GM21737 (cell line): ENCODE data around the gene GABRA4.

Experiments
- ATAC-seq: cut with Tn5 transposase; IDR thresholded peaks from one replicate; pipeline ENCODE4 v1.9.1; 2021; ENCODE audit warnings: mild to moderate bottlenecking, moderate library complexity; ENCODE audit not compliant: unreplicated experiment

GABRA4 gene

DNA sequence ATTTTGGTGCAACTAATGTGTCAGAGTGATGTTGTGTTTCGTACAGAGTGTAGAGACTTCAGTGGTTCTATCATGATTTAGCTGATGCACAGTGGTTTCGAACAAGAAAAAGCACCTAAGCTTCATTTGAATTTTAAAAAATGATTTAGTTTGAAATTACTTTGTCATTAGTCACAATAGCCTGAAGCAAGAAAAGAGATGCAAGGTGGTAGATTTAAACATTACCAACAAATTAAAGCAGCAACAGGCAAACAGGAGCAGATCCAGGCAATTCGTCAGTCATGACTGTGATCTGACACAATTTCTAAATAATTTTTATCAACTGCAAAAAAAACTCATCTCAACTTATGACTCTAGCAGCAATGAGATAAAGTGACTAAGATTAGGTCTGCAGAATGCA, 59.7 kb downstream of the GABRA4 start:
- no peak for ATAC-seq

DNA sequence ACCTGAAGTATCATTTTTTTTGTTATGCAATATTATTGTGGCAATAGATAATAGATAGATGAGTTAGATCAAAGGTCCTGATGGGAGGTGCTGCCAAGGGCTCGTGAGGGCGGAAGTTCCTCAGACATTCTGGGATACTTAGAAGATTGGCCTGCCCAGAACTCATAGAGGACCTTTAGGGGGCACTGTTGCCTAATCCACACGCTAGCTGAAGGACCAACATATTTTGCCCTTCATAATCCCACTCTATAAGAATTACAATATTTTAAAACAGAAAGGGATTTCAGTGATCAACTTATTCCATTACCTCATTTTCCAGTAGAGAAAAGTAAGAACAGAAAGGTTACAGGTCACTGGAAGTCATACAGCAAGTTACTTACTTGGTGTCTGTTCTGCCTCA, 61.4 kb downstream of the GABRA4 start:
- no peak for ATAC-seq

DNA sequence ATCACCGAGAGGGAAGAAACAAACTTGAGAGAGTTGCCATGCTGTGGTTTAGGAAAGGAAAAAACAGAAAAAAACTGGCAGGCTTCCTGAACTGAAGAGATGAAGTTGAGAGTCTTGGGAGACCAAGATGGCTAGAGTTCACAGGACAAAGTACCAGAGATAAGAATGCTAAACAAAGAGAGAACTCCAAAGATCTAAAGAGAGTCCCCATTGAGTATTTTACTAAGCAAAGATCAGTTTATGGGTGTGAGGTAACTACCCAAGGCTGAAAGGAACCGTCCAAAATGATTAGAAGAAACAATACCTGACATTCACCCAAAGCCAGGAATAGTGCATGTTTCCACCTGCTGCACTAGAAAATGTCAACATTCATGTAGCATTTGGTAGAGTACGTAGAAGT, 62.5 kb downstream of the GABRA4 start:
- no peak for ATAC-seq

DNA sequence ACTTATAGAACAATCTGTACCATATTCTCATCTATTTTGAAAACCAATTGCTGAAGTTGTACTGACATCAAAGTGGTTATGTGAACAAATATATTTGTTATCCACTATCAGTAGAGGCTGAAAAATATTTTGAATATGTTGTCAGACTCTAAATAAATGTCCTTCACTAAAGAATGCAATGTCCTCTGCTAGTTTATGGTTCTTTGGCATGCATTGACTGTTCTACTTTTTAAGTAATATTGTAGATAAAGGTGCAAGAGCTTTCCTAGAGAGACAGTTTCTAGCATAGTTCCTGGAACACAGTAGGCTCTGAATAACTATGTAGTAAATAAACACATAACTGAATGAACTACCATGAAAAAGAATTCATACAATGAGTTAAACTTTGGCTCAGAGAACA, 66.2 kb downstream of the GABRA4 start:
- no peak for ATAC-seq

DNA sequence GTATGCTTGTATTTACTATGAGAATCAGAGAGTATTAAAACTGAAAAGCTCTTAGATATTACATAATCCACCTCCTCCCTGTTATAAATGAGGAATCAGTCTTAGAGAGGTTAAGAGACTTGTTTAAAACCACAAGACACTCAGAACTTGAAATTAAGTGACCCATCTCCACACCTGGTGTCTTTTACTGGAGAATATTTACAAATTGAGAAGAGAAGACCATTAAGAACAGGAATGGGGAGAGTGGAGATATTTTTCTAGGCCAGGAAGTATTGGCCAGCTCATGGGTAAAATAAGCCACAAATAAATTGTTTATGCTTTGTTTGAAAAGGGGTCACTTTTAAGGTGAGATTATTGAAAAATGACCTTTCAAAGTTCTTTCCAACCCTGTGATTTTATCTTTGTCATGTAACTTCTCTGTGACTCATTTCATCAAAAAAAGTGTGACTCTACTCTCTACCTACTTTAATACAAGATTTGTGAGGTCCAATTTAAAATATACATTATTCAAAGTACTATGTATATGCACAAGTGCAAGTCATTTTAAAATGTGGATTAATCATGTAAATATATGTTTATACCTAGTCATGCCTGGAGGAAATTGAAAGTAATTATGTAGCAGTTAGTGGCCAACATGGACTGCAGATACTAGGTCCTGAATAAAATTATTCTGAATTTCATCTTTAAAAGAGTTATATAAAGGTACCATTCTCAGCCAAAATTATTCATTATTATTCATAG, 68.4 kb downstream of the GABRA4 start:
- ATAC-seq = no peak

DNA sequence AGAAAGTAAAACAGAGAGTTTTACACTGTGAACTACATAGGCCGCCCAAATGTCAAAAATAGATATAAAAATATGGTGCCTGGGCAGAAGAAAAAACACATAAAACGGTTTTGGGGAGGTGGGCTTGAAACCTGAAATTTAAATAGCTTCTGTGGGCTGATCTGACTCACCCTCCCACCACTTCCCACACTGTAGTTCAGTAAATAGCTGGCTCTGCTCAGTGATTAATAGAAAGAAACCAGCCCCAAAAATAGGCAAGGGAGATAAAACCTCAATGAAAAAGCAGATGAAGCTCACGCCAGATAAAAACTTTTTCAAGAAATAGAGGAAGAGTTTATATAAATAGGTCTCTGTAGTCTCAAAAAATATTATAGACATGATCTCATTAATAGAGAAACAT, 71.2 kb downstream of the GABRA4 start:
- no peak for ATAC-seq

DNA sequence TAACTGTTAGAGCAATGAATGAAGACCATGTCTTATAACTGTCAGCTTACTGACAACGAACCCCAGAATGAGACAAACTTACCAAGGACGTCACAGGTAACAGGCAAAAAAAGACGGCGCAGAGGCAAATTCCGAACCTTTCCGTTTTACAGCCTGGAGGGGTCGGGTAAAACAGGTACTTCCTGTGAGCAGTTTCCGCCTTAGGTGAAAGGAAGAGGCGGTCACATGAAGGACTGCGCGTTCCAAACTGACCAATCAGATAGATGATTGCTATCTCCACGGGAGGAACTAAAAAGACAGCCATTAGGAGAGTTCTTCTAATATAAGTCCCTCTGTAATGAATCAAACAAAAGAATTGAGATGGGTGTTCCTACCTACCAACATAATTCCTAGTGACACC, 84.3 kb downstream of the GABRA4 start, which contains the start of gene COX7B2:
TSS of gene COX7B2 (minus strand) at position 168 of the 400 bp plus-strand sequence. CDS start 174,053 bp downstream, outside the sequence.
- ATAC-seq = no peak

DNA sequence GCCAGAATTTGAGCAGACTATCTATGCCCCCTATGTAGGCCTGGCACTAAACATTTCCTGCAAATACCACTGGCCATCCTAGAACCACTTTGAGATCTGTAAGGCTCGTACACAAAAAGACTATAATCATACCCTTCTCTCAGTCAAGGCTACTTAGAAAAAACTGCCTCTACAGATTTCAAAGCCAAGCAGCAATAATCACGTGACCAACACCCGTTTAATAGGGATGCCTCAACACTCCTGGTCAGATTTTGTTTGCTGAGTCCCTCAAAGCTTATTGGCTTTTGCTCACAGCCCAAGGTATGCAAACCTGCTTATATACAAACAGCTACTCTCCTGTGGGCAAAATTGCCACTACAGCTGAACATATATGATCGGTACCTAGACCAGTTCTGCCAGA, 85.2 kb downstream of the GABRA4 start:
- no peak for ATAC-seq

DNA sequence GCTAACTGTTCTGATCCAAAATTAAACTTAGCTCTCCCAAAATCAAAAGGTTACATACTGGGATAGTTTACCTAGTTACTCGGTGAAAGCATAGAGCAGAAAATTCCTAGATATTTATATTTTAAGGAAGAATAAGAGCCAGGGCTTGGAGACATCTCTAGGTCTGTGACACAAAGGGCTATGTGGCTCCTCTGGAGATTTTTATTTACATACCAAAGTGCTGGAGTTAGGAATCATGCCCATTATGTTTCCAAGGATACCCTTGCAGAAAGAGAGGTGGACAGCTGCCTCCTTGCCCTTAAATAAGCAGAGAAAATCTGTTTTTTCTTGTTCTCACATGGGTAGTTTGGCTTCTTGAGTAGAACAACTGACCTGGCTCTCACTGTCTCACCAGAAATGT, 93.3 kb downstream of the GABRA4 start:
- no peak for ATAC-seq

DNA sequence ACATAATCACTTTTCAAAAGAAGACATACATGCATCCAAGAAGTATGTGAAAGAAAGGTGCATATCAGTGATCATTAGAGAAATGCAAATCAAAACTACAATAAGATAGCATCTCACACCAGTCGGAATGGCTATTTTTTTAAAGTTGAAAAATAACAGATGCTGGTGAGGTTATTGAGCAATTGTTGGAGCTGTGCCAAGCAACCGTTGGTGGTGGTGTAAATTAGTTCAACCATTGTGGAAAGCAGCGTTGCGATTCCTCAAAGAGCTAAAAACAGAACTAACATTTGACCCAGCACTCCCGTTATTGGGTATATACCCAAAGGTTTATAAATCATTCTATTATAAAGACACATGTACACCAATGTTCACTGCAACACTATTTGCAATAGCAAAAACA, 98.6 kb downstream of the GABRA4 start:
- ATAC-seq = no peak

DNA sequence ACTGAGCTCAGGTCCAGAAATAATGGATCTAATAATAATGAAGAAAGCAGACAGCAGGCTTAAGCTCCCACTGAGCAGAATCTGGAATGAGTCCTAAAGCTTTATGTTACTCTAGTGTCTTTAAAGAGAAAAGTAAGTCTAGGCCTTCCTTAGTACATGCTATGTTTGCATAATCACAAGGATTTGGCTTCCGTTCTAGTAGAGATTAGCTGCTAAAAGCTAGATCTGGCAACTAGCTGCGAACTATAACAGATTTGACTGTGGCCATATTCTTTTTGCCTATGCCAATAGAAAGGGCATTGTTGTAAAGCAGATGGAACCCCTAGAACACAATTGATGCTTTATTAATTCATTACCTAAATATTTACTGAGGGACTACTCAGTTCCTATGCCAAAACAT, 103.3 kb downstream of the GABRA4 start:
- no peak for ATAC-seq

DNA sequence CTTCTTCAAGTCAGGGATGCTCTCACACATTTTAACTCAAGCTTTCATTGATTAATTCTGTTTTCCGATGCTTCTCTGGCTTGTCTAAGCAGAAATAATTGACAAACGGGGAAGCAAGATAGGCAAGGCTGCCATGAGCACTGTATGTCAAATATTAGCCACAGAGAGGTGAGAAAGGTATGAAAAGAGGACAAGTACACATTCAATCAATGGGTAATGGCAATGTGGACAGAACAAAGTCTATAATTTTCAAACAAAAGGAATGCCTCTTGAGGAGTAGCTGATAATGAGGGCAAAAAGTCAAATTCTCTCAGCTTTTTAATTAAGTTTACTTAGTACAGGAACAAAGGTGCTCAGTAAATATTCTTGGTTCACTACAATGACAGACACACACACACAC, 104.0 kb downstream of the GABRA4 start:
- no peak for ATAC-seq

DNA sequence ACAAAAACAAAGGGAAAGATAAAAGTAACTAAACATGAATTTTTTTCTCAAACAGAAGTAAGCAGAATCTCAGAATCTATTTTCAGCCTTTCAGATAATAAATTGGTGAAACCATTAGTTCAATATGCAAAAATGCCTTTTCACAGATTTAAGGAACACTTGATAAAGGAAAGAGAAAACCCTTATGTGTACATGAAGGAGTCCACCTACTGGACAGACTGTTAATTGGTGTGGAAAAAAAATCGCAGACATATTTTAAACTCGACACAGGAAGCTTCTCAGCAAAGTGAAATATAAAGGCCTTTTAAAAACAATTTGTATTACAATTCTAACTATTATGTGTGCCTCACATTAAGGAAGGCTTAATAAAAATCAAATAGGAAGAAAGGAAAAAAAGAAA, 106.7 kb downstream of the GABRA4 start:
- ATAC-seq = no peak

DNA sequence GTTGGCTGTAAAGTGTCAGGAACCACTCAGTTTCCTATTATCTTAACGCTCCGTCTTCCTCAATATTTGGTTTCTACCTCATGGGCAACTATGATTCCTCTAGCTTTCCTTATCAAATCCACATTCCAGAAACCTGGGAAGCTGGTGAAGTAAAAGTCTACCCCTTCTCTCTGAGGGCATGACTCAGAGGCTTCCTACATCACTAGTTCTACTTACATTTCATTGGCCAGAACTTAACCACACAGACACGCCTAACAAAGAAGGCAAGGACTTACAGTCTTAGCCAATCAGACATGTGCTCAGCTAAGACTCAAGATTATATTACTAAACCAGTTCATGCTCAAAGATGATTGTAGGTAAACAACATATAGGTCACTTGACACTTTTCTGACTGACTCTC, 114.7 kb downstream of the GABRA4 start:
- no peak for ATAC-seq

DNA sequence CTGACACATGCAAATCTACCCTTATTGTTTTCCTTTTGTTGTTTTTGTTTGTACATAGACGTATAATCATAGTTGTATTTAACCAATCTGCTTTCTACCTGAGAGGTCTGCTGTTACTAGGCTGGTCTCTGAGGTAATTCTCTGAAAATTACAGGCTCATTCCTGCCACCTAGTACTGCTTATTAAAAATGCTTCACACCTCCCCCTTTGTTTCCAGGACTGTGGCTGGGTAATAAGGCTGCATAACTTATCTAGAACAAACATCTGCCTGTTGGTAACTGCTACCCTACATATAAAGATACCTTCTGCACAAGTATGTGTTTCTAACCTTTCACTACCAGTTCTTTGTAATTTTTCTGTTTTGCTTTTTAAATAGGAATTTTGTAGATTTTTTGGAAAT, 118.6 kb downstream of the GABRA4 start:
- no peak for ATAC-seq

DNA sequence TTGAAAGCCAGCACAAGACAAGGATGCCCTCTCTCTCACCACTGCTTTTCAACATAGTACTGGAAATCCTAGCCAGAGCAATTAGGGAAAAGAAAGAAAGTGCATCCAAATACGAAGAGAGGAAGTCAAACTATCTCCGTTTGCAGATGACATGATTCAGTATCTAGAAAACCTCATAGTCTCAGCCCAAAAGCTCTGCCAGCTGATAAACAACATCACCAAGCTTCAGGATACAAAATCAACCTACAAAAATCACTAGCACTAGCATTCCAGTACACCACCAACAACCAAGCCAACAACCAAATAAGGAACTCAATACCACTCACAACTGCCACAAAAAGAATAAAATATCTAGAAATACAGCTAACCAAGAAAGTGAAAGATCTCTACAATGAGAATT, 123.0 kb downstream of the GABRA4 start:
- no peak for ATAC-seq
